BJ (cell line): ENCODE data around the gene TMEM192. TPM values are rescaled to one million over a fixed set of nuclear protein-coding genes. Genes with fewer than 3 reads are reported as not detected.
"Not testable (repeated sequence)": the region's sequence is repeated elsewhere in the genome, so short reads cannot be mapped to it uniquely, and the experiment has no call there.

Source experiments
- CTCF ChIA-PET: fragments of 350-600 bp; formaldehyde crosslinking; extraction: SDS; loops from one replicate; lab custom pipeline; 2021; ENCODE audit warnings: antibody characterized with exemption, inconsistent platforms; lab: Yijun Ruan, JAX
- POLR2A ChIA-PET: fragments of 300-600 bp; sonication (Branson Sonifier 250); formaldehyde crosslinking; extraction: SDS; loops from one replicate; lab custom pipeline; 2021; ENCODE audit warnings: antibody characterized with exemption; lab: Charles Lee
- DNase-seq: peaks from one replicate; pipeline ENCODE4 v3.0.0-alpha.2; 2011; ENCODE audit warnings: low read depth
- H3K27me3 ChIP-seq: 2 replicates; pipeline ENCODE4 v1.6.0; 2011; ENCODE audit warnings: low read length; ENCODE audit not compliant: control insufficient read depth, insufficient read depth
- H3K36me3 ChIP-seq: 2 replicates; pipeline ENCODE4 v1.5.1; 2011; ENCODE audit warnings: low read length; ENCODE audit not compliant: control insufficient read depth, insufficient read depth
- H3K4me3 ChIP-seq: 2 replicates; pipeline ENCODE4 v1.5.1; 2011; ENCODE audit warnings: low read depth, mild to moderate bottlenecking, control low read depth, low read length
- polyA plus RNA-seq: library from polyadenylated mRNA; depleted of rRNA; stranded (reverse); fragments of >200 nt; gene quantifications from 2 replicates; pipeline ENCODE4 v1.2.3, GENCODE V29; 2011; rRNA removed
- TF ChIP-seq, protein P1 (sequence below): IDR thresholded peaks from 2 replicates; pipeline ENCODE4 v1.5.1; 2011; ENCODE audit warnings: low read depth, mild to moderate bottlenecking, control low read depth, inconsistent platforms, low read length, moderate library complexity; ENCODE audit not compliant: insufficient read depth

Gene TMEM192
- polyA plus RNA-seq, 1 experiment: 11.1 TPM

DNA sequence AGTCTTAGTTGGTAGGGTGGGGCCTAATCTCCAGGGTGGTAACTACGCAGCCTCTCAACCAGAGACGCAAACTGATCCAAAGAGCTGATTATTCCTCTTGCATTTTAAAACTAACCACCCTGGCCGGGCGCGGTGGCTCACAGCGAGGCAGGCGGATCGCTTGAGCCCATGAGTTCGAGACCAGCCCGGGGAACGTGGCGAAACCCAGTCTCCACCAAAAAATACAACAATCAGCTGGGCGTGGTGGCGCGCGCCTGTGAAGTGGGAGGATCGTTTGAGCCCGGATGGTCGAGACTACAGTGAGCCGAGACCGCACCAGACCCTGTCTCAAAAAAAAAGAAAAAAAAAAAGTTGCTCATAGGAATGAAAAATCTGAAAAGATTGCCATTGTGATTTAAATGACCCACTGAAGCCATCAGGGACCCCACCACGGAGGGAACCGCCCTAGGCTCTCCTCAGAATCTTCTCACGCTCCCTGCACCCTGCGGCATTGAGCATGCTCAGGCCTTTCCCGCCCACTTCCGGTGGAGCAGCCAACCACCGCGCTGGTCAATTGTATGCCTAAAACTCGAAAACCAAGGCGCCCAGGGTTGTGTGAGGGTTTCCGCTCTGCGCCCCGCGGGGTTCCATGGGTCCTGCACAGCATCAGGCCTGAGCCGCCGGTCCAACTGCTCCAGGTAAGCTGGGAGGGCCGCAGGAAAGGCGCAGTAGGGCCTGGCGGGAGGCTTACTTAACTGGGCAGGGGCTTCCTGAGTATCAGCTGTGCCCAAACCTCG lies 81.0 kb downstream of the TMEM192 start, which contains the start of gene TRIM60:
Gene TRIM60, plus strand, starts transcription at position 564 of the 776 bp plus-strand sequence. CDS start 8,074 bp downstream, outside the sequence.
- Histone ChIP-seq H3K27me3 (no peaks in the 10 kb centered on the region), H3K36me3 (no peaks in the 10 kb centered on the region), H3K4me3 (no peak within 1 kb of the TSS)
- DNase-seq: no peak
- ChIA-PET CTCF (no interaction called here), POLR2A (no interaction called here)
- TF ChIP-seq, protein P1, sequence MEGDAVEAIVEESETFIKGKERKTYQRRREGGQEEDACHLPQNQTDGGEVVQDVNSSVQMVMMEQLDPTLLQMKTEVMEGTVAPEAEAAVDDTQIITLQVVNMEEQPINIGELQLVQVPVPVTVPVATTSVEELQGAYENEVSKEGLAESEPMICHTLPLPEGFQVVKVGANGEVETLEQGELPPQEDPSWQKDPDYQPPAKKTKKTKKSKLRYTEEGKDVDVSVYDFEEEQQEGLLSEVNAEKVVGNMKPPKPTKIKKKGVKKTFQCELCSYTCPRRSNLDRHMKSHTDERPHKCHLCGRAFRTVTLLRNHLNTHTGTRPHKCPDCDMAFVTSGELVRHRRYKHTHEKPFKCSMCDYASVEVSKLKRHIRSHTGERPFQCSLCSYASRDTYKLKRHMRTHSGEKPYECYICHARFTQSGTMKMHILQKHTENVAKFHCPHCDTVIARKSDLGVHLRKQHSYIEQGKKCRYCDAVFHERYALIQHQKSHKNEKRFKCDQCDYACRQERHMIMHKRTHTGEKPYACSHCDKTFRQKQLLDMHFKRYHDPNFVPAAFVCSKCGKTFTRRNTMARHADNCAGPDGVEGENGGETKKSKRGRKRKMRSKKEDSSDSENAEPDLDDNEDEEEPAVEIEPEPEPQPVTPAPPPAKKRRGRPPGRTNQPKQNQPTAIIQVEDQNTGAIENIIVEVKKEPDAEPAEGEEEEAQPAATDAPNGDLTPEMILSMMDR: no peak

GRCh38 chr4:165027762-165028402 lies 84.8 kb downstream of the TMEM192 start:
- ChIA-PET CTCF (no interaction called here), POLR2A (no interaction called here)
- Histone ChIP-seq H3K27me3 (no peaks in the 10 kb centered on the region), H3K4me3 (no peak overlapping the region), H3K36me3 (no peaks in the 10 kb centered on the region)
- TF ChIP-seq, protein P1: no peak
- no peak for DNase-seq

- POLR2A ChIA-PET, H3K27me3 ChIP-seq, DNase-seq, H3K36me3 ChIP-seq, CTCF ChIA-PET, H3K4me3 ChIP-seq: not testable (repeated sequence)
Measured at GRCh38 chr4:165025782-165026181, 86.9 kb downstream of the TMEM192 start.

Other genes starting within 250 kb of the TMEM192 start
- not detected in 2 replicates for gene APELA, start 235.7 kb downstream of the TMEM192 start, polyA plus RNA-seq
- 1.0 and 1.3 TPM in 2 replicates for gene TRIM61, start 135.2 kb downstream of the TMEM192 start, polyA plus RNA-seq
- gene TRIM60, start 80.9 kb downstream of the TMEM192 start, polyA plus RNA-seq: not detected in 2 replicates
- gene TRIM75, start 59.0 kb downstream of the TMEM192 start, polyA plus RNA-seq: not detected in 2 replicates
- 6.8 and 11.7 TPM in 2 replicates for gene KLHL2, start 94.7 kb upstream of the TMEM192 start, polyA plus RNA-seq
- gene MSMO1, start 214.8 kb upstream of the TMEM192 start, polyA plus RNA-seq: 14.9 and 25.0 TPM in 2 replicates